OCI-LY3 (cell line): ENCODE measurements around the gene ORC6.

Experiments used
- EZH2phosphoT487 ChIP-seq: fragments of 200-600 bp; shearing (Covaris generic); IDR thresholded peaks from 2 replicates; pipeline ENCODE4 v1.6.1; 2018; ENCODE audit warnings: antibody characterized with exemption, mixed run types, low read depth
- TF ChIP-seq, protein P1 (sequence below): fragments of 200-600, 300-600 bp; sonication (generic); IDR thresholded peaks from 2 replicates; pipeline ENCODE4 v1.5.1; 2014; ENCODE audit warnings: antibody characterized with exemption, low read length, low read depth

GRCh38 chr16:46728806-46729205 is 39.3 kb downstream of the ORC6 start:
- TF ChIP-seq, protein P1, sequence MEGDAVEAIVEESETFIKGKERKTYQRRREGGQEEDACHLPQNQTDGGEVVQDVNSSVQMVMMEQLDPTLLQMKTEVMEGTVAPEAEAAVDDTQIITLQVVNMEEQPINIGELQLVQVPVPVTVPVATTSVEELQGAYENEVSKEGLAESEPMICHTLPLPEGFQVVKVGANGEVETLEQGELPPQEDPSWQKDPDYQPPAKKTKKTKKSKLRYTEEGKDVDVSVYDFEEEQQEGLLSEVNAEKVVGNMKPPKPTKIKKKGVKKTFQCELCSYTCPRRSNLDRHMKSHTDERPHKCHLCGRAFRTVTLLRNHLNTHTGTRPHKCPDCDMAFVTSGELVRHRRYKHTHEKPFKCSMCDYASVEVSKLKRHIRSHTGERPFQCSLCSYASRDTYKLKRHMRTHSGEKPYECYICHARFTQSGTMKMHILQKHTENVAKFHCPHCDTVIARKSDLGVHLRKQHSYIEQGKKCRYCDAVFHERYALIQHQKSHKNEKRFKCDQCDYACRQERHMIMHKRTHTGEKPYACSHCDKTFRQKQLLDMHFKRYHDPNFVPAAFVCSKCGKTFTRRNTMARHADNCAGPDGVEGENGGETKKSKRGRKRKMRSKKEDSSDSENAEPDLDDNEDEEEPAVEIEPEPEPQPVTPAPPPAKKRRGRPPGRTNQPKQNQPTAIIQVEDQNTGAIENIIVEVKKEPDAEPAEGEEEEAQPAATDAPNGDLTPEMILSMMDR: no peak
- TF ChIP-seq EZH2phosphoT487: no peak
